Activated T-helper 1 cell treated with Interleukin-2 at 50 U/mL for 16 hours (primary cell): Measurements from ENCODE around the gene COLGALT1.
"Not testable (repeated sequence)": the region's sequence is repeated elsewhere in the genome, so short reads cannot be mapped to it uniquely, and the experiment has no call there.

Experiments used
- DNase-seq: peaks from one replicate; pipeline ENCODE4 v3.0.0-alpha.2; 2020; ENCODE audit warnings: low read depth

COLGALT1 gene

GRCh38 chr19:17562097-17562496 lies 6.6 kb downstream of the COLGALT1 start:
- no peak for DNase-seq

GRCh38 chr19:17562561-17562960 lies 7.1 kb downstream of the COLGALT1 start:
- no peak for DNase-seq

GRCh38 chr19:17564781-17565180 lies 9.3 kb downstream of the COLGALT1 start:
- no peak for DNase-seq

GRCh38 chr19:17565611-17566010 lies 10.2 kb downstream of the COLGALT1 start:
- no peak for DNase-seq

DNA sequence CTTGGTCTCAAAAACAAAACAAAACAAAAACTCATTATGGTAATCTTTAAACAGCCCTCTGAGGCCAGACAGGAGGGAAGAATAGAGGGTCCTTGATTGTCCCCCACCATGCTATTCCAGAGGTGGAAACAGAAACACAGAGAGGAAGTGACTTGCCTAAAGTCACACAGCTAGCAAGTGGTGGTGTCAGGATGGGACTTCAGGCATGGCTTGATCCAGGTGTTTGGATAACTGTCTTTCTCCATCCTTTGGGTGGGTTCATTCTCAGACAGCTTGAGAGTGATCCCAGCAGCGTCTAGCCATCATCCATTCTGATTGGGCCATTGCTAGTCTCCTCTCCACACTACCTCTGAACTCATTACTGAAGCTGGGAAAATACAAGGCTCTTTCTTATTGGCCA lies 12.5 kb downstream of the COLGALT1 start:
- DNase-seq: no peak

DNA sequence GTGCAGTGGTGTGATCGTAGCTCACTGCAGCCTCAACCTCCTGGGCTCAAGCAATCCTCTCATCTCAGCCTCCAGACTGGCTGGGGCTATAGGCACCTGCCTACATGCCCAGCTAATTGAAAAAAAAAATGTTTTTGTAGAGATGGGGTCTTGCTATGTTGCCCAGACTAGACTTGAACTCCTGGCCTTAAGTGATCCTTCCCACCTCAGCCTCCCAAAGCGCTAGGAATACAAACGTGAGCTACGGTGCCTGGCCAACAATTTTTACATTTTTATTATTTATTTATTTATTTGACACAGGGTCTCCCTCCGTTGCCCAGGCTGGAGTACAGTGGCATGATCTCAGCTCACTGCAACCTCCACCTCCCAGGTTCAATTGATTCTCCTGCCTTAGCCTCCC lies 14.8 kb downstream of the COLGALT1 start:
- DNase-seq: not testable (repeated sequence)

GRCh38 chr19:17570791-17571190 lies 15.3 kb downstream of the COLGALT1 start:
- no peak for DNase-seq

DNA sequence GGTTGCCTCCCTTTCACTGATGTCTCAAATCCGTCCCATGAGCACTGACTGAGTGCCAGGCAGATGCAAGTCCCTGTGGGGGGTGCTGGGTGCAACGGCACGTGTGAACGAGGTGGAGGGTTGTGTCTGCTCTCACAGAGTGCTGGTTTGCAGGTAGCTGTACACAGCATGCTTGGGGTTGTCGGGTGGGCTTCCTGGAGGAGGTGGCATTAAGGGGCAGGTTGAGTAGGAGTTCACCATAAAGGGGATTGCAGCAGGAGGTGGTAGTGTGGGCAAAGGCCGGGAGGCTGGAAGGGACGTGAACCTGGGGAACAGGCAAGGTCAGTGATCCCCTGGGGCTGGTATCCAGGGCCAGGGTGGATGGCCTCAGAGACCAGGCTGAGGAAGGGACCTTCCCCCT lies 17.2 kb downstream of the COLGALT1 start:
- no peak for DNase-seq

DNA sequence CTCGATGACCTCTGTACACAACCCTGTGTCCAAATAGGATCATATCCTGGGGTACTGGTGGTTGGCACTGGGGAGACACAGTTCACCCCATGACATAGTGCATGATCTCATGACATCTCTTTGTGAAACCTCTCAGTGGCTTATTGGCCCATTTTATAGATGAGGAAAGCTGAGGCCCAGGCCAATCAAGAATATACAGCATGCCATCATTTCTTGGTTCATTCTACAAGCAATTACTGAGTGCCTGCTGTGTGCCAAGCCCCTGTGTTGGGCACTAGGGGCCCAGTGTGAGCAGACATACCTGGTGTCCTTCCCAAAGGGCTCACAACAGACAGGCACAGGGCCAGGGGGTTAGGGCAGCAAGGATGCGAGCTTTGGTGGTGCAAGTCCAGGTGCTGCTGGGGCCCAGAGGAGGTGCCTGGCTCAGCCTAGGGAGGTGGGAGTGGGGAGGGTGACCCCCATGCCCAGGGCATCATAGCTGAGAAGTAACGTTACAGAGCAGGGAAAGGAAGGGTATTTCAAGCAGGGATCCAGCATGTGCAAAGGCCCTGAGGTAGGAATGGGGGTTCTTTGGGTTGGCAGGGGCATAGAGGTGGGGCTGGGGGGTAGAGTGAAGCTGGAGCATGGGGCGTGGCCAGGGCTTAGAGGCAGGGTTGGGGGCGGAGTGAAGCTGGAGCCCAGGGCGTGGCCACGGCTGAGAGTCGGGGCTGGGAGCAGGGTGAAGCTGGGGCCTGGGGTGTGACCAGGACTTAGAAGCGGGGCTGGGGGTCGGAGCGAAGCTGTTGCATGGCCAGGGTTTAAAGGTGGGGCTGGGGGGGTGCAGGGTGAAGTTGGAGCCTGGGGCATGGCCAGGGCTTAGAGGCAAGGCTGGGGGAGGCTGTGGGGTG lies 20.7 kb downstream of the COLGALT1 start:
- DNase-seq: no peak

GRCh38 chr19:17576758-17577456 lies 21.5 kb downstream of the COLGALT1 start:
- no peak for DNase-seq

DNA sequence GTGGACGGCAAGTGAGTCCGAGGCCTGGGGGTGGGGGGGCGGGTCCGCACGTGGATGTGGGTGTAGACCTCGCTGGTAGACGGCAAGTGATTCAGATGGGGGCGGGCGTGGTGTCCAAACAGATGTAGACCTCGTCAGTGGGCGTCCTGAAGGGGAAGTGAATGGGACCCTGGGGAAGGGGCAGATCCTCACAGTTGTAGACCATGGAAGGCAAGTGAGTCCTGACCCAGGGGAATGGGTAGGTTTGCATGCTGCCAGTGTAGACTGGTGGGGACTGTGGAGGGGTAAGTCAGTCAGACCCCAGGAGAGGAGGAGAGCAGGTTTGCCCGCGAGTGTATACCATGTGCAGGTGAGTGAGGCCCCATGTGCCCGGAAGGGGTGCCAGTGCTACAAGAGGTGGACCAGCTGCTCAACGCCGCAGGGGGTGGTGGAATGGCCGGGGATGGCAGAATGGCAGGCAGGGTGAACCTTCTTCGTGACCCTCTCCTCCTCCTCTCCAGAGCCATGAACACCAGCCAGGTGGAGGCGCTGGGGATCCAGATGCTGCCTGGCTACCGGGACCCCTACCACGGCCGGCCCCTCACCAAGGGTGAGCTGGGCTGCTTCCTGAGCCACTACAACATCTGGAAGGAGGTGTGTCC lies 22.1 kb downstream of the COLGALT1 start:
- no peak for DNase-seq

DNA sequence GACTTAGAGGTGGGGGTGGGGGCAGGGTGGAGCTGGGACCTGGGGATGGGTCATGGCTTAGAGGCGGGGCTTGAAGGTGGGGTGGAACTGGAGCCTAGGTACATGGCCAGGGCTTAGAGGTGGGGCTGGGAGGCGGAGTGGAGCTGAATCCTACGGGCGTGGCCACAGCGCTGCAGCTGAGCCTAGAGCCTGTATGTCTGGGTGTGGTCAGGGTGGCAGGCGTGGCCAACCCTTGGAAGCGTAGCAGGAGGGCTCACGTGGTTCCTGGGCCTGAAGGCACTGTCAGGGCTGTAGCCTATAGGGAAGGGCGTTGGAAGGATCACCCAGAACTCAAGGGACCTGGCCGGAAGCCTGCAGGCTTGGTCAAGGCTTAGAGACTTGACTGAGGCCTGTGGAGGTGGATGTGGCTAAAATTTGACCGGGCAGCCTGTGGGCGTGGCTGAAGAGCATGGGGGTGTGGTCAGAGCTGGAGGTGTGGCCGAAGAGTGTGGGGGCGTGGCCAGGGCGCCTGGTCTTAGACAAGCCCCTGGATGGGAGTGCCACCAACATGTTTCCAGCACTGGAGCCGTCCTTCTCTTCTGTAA lies 24.3 kb downstream of the COLGALT1 start:
- DNase-seq: no peak

GRCh38 chr19:17580470-17581144 lies 25.2 kb downstream of the COLGALT1 start:
- DNase-seq: no peak

- DNase-seq: no peak
Observed at GRCh38 chr19:17581211-17581874, 25.9 kb downstream of the COLGALT1 start.

DNA sequence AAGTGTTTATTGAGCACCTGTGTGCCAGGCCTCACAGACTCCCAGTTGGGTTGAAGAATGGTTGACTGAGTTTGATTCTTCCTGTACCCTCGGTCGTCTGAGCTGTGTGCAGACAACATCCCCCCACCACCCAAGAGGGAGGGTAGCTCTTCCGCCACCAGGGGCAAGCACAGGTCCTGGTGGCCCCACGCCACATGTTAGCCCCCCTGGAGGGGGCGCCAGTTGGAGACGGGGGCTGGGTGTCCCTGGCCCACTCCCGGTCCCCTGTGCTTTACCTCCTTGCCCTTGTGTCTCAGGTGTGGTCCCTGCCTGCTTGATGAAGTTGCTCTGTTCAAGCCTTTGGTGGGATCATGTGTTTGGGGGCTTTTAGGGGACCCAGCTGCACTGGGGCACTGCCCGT lies 27.2 kb downstream of the COLGALT1 start:
- no peak for DNase-seq

- DNase-seq: no peak
Observed at GRCh38 chr19:17584132-17584531, 28.7 kb downstream of the COLGALT1 start.

- DNase-seq: not testable (repeated sequence)
Observed at GRCh38 chr19:17585395-17585794, 29.9 kb downstream of the COLGALT1 start.

- no peak for DNase-seq
Observed at GRCh38 chr19:17590866-17591265, 35.4 kb downstream of the COLGALT1 start.

DNA sequence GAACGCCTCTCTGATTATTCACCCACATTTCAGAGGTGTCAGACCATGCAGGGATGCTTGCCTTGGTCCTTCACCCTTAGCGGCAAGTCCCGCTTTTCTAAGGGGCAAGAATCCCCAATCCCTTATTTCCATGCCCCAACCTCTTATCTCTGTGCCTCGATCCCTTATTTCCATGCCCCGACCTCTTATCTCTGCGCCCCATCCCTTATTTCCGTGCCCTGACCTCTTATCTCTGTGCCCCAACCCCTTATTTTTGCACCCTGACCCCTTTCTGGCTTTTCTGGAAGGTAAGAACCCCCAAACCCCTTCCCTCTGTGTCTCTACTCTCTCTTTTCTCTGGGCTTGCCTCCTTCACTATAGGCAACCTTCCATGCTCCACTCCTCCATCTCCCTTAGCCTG lies 38.8 kb downstream of the COLGALT1 start:
- not testable (repeated sequence) for DNase-seq

DNA sequence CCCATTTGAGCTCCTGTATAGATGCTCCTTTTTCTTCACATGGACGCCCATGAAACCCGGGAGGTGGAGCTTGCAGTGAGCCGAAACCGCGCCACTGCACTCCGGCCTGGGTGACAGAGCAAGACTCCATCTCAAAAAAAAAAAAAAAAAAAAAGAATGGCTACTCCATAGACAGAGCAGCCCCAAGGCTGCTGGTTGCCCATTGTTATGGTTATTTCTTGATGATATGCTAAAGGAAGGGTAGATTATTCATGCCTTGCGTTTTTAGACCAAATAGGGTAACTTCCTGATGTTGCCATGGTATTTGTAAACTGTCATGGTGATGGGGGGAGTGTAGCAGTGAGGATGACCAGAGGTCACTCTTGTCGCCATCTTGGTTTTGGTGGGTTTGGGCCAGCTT lies 42.6 kb downstream of the COLGALT1 start:
- DNase-seq: not testable (repeated sequence)

GRCh38 chr19:17598953-17599352 lies 43.5 kb downstream of the COLGALT1 start:
- DNase-seq: no peak
